ENCODE results near the gene CCDC85B.

CCDC85B gene

DNA sequence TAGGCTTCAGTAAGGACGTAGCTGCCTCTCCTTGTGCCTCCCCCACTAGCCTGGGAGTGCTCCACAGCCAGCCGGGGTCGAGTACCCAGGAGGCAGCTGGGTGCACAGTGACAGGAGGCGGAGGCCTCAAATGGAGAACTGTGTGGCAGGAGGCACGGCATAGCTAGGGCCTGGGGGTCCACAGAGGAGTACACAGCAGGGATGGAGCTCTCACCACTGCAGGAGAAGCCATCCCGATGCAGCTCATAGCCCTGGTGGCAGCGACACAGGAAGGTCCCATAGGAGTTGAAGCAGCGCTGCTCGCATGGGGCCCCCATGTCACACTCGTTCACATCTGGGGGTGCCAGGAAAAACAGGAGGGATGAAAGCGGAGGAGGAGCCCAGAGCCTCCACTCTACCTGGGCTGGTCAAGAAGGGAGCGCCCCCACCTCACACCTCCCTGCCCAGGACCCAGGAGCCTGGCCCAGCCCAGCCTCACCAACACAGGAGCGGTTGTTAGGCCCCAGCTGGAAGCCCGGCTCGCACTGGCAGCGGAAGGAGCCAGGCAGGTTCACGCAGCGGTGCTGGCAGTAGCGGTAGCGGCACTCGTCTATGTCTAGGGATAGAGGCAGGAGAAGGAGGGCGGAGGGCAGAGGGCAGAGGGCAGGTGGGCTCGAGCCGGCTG is 20.7 kb upstream of the CCDC85B start:
- no peak for DNase-seq (ENCODE audit: low read depth in 2 of 2)

DNA sequence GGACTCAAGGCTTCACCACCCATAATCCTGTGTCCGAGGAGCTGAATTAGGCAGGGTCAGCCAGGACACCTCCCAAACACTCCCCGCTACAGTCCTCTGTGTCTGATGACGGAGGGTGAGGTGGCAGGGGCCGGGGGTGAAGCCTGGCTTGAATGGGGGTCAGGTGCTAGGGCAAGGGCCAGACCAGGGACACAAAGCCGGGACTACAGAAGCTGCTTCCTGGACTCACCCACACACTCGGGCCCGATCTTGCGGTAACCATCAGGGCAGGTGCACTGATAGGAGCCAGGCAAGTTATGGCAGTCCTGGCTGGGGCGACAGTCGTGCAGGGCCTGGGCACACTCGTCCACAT is 20.2 kb upstream of the CCDC85B start:
- no peak for DNase-seq (ENCODE audit: low read depth in 2 of 2)

DNA sequence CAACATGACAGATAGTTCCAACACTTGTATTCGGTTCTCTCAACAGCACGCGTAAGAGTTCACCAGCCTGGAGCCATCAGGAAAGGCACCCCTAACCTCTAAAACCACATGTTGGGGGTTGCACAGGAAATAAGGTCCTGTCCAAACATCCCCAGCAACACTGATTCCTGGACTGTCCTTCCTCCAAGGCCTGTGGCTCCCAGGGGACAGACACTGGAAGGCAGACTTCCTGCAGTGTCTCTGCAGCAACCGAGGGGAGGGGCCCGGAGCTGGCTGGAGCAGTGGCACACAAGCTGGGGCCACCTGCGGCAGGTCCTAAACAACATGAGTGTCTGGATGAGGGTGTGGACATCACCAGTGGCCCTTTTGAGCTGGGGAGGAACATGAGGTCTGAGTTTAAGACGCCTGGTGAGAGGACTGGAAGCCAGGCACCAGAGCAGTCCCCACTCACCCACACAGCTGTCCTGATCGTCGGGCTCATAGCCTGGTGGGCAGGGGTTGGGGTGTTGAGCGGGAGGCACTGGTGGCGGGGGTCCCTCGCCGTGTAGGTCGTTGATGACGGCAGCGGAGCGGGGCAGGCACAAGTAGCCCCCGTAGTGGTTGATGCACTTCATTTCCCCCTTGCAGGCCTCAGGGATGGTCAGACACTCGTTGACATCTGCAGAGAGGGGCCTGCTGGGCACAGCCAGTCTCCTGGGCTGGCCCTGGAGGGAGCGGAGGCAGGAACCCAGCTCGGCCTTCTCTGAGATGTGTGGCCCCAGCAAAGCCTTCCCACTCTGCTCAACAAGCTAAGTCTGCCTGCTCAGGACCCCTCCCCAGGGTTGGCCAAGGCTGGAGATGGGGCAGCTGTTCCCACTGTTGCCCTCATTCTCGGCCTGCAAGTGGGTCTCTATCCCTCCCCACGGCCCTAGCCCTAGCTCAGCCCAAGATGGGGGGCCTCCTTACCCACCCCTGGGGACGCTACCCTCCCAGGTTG is 19.5 kb upstream of the CCDC85B start:
- DNase-seq (ENCODE audit: low read depth in 2 of 2): no peak

DNA sequence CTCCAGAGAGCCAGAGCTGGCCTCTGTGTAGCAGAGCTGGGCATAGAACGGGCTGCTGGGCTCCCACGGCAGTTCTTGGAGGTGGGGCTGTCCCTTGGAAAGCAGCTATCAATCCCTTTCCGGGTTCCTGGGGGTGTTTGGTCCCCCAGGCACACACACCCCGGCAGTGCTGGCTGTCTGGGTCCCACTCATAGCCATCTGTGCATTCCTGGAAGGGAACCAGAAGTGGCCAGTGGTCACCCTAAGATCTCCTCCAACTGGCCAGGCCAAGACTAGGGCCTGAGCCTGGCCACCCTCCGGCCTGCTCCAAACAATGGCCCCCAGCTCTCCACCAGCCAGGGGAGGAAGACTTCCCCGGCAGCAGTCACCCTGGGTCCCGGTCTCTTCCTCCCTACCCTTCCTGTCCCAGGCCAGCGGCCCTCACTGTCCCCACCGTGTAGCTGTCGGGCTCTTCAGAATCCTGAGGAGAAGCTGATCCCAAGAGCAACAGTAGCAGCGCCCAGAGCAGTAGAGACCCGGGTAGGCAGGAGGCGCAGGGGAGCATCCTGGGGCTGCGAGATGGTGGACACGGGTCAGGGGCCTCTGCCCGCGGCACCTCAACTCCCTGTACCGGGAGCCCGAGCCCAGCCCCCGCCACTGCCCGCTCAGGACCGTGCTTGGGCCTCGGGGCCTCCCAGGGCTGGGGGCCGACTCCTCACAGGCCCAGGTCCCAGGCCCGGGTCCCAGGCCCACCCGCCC is 18.5 kb upstream of the CCDC85B start:
- DNase-seq (ENCODE audit: low read depth in 2 of 2): no peak

DNA sequence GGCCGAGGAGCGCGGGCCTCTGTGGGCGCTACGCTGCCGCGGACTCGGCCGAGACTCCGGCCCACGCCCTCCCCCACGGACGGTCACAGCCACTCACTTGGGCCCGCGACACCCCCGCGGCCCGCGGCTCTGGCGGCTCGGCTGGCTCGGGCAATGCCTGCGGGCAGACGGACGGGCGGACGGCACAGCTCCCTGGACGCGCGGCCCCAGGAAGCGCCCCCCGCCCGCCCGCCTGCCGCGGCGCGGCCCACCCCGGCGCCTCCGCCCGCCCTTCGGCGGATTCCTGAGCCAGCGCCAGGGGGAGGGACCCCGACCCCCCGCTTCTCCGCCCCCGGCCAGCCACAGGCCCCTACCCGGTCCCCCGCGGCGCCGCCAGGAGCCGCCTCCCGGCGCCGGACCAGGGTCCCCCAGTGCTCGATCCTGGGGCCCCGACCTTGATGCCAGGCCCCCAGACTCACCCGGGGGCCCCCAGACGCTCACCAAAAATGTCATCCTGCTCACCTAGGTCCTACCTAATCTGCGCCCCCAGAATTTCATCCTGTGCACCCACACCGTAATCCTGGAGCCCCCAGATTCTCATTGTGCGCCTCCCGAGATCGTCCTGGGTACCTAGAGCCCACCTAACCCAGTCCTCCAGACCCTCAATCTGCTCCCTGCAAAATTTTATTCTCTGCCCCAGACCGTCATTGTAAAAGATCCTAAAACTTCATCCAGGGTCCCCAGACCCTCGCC is 17.7 kb upstream of the CCDC85B start, which contains the start of gene EFEMP2:
Gene EFEMP2 (minus strand): TSS at position 215 of the 732 bp plus-strand sequence. CDS start 446 bp downstream, outside the sequence.
- DNase-seq (ENCODE audit: low read depth in 2 of 2): no peak

DNA sequence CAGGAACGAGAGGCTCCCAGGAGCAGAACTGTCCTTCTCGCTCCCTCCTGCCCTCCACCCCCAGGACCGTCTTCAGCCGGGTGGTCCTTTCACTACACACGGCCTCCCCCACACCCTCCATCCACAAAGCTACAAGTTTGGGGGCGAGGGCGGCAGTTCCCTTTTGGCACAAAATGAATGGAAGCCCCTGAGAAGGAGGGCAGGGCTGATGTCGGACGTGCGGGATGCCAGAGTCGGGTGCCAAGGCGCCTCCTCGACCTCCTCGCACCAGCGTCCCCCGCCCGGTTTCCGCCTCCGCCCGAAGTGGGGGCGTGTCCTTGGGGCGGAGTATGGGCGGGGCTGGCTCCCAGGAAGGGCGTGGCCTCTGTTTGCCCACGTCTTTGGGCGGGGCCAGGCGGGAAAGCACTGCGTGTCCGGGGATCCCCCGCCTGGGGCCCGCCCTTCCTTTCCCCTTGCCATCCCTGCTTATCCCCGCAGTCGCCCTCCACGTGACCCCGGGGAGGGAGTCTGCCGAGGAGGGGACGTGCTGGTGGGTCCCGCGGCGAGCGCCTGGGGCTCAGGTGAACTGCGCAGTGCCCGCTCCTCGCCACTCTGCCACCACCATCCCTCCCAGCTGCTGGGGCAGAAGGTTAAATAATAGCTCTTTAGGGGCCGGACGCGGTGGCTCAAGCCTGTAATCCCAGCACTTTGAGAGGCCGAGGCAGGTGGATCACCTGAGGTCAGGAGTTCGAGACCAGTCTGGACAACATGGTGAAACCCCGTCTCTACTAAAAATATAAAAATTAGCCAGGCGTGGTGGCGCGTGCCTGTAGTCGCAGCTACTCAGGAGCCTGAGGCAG is 16.9 kb upstream of the CCDC85B start:
- peak; percentile 94 to 95 for DNase-seq (ENCODE audit: low read depth in 2 of 2)

DNA sequence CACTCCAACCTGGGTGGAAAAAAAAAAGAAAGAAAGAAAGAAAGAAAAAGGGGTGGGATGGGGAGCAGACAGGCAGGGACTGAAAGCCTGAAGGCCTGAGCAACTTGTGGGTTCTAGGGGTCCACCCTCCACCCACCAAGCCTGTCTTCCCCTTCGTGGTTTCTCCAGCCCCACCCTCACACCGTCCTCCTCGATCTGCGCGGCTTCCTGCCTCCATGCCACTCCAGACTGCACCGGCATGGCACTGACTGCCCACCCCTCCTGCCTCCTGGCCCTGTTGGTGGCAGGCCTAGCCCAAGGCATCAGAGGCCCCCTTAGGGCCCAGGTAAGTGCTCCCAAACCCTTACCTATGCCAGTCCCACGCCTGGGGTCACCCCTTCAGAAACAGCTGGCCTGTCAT is 10.9 kb upstream of the CCDC85B start, which contains the start of gene CTSW:
Gene CTSW (plus strand): TSS at position 221 of the 400 bp plus-strand sequence. CDS start 18 bp downstream, at position 239.
- no peak for DNase-seq (ENCODE audit: low read depth in 2 of 2)

DNA sequence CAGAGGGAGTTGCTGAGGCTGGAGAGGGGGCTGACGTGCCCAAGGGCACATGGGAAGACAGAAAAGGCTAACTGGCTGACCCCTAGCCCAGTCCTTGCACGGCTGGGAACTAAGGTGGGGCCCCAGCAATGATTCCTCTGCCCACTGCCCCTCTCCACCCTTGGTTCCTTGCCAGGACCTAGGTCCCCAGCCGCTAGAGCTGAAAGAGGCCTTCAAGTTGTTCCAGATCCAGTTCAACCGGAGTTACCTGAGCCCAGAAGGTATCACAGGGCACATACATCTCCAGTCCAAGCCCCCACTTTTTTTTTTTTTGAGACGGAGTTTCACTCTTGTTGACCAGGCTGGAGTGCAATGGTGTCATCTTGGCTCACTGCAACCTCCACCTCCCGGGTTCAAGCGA is 10.4 kb upstream of the CCDC85B start:
- no peak for DNase-seq (ENCODE audit: low read depth in 2 of 2)

DNA sequence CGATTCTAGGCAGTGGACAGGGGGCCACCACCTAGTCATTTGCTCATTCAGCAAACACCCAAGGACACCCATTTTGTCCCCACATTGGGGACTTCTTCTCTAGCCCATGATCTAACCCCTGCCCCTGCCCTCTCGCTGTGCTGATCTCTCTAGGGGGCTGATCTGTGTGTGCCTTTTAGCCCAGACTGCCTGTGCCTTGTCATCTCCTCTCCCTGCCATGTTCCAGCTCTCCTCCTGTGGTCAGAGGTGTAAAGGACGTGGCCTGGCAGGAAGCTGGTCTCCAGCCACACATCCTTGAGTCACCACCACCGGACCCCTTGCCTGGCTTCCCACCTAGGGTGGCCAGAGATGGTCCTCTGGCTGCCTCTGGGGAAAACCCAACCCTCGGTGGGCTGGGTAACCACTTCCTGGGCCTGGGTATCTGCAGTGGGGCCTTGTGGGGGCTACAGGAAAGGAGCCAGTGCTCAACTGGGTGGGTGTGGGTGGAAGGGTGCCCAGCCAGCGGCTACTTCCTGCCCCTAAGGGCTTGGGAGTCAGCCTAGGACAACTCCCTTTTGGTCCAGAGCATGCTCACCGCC is 9.5 kb upstream of the CCDC85B start:
- DNase-seq (ENCODE audit: low read depth in 2 of 2): no peak

DNA sequence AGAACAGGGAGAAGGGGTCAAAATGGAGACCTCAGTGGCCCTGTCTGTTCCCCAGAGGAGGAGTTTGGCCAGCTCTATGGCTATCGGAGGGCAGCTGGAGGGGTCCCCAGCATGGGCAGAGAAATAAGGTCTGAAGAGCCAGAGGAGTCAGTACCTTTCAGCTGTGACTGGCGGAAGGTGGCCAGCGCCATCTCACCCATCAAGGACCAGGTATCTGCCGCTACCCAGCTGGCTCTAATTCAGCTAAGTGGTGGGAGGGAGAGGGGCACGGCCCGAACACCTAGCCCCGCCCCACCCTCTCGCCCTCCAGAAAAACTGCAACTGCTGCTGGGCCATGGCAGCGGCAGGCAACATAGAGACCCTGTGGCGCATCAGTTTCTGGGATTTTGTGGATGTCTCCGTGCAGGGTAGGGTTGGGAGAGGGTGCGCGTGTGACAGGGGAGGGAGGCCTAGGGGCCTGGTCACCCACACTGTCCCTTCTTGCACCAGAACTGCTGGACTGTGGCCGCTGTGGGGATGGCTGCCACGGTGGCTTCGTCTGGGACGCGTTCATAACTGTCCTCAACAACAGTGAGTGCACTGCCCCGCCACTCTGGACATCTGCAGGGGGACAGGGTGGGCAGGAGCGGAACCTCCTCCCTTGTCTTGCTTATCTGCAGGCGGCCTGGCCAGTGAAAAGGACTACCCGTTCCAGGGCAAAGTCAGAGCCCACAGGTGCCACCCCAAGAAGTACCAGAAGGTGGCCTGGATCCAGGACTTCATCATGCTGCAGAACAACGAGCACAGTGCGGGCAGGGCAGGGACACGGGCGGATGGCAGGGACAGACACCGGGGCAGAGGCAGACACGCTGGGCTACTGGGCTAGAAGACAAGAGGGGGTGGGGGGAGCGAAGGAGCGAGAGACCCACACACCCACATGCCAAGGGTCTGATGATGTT is 8.1 kb upstream of the CCDC85B start:
- no peak for DNase-seq (ENCODE audit: low read depth in 2 of 2)

DNA sequence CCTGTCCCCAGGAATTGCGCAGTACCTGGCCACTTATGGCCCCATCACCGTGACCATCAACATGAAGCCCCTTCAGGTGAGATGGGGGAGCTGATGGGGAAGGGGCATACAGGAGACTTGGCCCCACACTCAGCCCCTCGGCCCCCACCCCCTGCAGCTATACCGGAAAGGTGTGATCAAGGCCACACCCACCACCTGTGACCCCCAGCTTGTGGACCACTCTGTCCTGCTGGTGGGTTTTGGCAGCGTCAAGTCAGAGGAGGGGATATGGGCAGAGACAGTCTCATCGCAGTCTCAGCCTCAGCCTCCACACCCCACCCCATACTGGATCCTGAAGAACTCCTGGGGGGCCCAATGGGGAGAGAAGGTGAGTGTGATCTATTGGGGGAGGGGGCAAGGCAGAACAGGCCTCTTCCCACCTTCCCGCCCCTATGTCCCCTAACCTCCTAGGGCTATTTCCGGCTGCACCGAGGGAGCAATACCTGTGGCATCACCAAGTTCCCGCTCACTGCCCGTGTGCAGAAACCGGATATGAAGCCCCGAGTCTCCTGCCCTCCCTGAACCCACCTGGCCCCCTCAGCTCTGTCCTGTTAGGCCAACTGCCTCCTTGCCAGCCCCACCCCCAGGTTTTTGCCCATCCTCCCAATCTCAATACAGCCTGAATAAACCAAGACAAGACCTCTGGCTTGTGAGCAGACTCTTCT is 7.3 kb upstream of the CCDC85B start:
- no peak for DNase-seq (ENCODE audit: low read depth in 2 of 2)

DNA sequence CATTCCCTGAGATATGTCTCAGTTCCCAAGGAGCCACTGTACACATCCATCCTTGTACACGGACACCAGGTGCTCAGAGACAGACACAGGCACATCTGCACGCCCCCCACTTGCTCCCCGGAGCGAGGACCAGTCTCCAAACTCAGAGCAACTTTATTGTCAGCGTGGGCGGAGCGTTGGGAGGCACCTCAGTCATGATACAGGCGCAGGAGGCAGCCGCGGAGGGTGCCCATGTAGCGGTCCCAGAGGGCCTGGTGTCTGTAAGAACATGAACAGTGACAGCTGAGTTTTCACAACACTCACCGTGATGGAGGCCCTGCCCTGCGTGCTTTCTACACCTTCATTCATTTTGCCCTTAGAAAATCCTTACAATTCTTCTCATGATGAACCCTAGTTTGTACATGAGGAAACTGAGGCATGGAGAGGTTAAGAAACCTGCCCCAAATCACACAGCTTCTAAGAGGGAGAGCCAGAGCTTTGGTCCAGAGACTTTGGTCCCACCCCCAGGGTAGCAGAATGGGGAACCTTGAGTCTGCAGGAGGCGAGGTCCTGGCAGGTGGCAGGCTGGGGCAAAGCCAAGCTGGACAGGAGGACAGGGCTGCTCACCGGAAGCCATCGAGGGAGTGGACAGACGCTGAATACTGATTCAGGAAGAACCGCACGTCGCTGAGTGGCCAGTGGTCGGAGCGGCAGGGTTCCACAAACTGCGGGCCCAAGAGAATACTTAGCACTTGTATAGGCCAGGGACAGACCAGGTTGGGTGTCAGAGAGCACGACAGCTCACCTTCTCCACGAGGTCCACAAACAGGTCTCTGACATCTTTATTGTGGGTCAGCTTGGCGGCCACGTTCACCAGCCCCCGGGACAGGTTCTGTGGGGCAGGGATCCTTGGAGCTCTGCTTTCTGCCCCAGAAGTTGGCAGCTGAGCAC is 6.4 kb upstream of the CCDC85B start:
- no peak for DNase-seq (ENCODE audit: low read depth in 2 of 2)

DNA sequence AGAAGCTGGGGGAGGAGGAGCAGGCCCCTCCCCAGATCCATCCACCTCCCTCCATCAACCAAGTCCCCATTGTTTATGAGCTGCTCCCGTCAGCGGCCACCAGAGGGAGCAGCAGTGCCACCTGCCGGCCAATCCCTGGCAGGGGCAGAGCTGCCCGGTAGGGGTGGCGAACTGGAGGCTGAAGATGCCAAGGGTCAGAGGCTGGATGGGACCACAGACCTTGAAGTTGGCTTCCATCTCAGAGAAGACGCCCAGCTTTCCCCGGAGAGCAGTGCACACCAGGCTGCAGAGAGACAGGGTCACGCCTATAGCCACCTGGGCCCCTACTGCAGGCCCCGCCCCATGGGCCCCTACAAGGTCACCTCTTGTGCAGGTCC is 5.8 kb upstream of the CCDC85B start:
- peak in 1 of 2 donors; percentile 71 for DNase-seq (ENCODE audit: low read depth in 2 of 2)

DNA sequence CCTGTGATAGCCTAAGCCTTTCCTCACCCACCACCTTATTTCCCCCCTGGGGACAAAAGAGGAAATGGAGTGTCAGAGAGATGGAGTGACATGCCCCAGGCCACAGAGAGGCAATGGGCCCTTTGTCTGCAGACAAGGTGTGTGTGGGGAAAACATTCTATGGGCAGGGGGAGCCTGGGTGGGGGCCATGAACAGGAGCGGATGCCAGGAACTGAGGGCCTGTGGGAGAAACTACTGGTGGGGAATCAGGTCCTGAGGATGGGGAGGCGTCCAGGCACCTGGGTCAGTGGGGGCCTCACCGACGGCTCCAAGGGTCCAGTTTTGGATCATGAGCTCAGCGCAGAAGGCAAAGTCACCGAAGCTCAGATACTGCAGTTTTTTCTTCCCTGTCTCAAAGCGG is 5.2 kb upstream of the CCDC85B start:
- DNase-seq (ENCODE audit: low read depth in 2 of 2): no peak

DNA sequence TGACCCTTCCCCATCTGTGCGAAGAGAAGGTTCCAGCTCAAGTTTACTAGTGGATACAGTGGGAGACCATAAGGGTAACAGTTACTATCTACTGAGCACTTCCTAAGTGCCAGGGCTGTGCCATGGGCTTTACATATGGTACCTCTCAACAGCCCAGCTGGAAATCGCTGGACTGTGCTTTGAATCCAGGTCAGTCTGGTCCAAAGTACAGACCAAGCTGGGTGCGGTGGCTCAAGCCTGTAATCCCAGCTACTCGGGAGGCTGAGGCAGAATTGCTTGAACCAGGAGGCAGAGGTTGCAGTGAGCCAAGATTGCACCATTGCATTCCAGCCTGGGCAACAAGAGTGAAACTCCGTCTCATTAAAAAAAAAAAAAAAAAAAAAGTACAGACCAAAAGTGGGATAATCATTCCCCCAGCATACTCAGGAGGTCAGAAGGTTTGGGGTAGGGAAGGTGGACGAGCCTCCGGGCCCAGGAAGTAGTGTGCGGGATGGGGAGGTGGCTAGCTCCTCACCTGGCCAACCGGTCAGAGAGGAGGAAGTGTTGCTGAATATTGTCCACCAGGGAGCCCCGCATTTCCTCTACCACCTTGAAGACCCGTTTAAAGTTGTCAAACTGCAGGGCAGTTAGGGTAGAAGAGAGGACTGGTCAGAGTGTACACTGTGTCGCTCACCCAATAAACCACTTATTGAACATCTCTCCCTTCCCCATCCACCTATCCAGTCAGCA is 4.5 kb upstream of the CCDC85B start:
- no peak for DNase-seq (ENCODE audit: low read depth in 2 of 2)

DNA sequence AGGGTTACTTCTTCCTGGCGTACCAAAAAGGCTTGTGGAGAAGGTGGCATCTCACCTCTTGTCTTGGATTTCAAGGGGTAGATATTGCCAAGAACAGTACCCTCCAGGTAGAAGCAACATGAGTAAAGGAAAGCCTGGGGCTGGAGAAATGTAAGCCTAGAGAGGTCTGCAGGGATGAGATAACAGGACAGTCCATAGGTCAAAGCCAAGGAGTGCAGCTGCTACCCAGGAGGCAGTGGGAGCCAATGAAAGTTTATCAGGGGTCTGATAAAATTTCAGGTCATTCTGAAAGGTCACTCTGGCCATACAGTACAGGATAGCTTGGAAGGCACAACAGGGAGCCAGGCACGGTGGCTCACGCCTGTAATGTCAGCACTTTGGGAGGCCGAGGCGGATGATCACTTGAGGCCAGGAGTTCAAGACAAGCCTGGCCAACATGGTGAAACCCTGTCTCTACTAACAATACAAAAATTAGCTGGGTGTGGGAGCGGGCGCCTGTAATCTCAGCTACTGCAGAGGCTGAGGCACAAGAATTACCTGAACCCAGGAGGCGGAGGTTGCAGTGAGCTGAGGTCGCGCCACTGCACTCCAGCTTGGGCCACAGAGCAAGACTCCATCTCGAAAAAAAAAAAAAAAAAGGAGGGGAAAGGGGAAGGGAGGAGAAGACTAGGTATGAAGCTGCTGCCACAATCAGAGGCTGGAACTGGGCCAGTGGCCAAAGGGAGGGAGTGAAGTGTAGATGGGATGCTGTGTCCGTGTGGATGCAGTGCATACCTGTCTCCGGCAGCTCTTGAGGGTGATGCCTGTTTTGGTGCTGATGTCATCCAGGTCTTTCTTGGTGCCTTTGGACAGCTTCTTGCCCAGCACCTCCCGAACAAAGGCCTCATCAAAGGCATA is 3.4 kb upstream of the CCDC85B start:
- DNase-seq (ENCODE audit: low read depth in 2 of 2): no peak
